Amniotic epithelial cell (primary cell): ENCODE results near the gene ETV1.
A peak's percentile ranks its signal among the peaks of the same experiment; 100 is the strongest.

Source experiments
- DNase-seq: peaks from one replicate; pipeline ENCODE4 v3.0.0-alpha.2; 2010; ENCODE audit warnings: low read depth

Gene ETV1

DNA sequence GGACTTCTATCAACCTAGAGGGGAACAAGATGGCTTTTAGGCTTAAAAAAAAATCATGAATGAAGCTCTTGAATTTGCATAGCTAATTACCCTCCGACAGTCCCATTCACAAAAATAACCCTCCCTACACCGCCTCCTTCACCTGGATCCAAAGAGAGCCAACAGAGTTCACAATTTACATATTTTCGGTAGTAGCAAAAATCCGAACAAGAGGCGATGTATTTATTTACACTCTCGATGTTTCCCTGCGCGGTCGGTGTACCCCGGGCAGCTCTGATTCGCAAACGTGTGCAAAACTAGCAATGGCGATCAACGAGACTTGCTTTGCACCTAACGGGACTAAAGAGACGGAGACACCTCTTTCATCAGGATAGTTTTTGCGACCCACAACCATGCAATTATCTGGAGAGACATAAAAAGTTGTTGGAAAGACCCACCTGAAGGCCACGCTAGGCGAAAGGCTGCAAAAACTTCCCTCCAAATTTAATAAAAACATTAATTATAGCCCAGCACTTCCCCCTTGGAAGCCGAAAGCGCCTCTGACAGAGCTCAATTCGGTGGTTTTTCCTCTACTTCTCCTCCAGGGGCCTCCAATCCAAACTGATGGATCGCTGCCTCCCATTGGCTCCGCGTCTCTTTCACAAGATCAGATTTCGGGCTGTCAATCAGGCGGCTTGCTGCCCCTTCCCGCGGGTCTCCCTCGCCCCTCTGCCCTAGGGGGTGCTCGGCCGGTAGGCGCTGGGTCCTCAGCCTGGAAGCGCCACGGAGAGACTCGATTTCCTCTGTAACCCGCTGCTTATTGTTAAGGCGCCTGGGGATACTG, at the start of gene ETV1:
Gene ETV1, minus strand, starts transcription at position 541 of the 823 bp plus-strand sequence. CDS start 614 bp downstream, outside the sequence.
- peak; percentile 63 for DNase-seq

DNA sequence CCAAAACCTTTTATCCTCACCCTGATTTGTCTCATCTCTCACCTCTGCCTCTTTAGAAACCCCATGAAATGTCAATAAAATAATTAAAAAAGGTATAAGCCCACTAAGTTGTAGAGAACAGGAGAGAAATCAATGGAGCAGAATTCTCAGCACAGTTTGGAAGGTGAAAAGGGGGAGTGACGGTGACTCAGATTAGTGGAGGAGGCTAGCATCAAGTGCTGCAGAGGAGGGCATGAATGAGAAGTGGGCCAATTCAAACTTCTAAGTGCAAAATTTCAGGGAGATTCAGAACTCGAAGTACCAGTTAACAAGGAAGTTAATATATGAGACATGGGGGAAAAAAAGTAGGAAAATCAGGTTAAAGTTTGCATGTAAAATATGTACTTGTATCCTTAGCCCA, 34.9 kb upstream of the ETV1 start:
- DNase-seq: no peak

DNA sequence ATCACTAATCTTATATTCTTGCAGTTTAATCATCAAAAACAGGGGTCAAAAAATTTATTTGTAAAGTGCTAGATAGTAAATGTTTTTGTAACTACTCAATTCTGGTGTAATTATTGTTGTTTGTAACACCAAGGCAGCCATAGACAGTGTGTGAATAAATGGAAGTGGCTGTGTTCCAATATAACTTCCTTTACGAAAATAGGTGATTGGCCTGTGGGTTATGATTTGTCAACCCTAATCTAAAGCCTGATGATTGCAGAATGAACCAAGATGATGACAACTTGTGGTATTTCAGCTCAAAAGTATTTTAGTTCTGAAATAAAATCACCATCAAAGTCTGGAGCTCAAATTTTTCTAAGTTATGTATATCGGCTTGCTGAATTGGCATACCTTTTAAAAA, 34.4 kb upstream of the ETV1 start:
- peak; percentile 51 for DNase-seq

- no peak for DNase-seq
Measured at GRCh38 chr7:14023342-14023741, 33.9 kb upstream of the ETV1 start.

- no peak for DNase-seq
Measured at GRCh38 chr7:14021069-14021468, 31.6 kb upstream of the ETV1 start.

- no peak for DNase-seq
Measured at GRCh38 chr7:14020339-14020900, 31.0 kb upstream of the ETV1 start.

- DNase-seq: peak; percentile 13
Measured at GRCh38 chr7:14018751-14019150, 29.3 kb upstream of the ETV1 start.

GRCh38 chr7:14016950-14017349, 27.5 kb upstream of the ETV1 start:
- peak; percentile 48 for DNase-seq

DNA sequence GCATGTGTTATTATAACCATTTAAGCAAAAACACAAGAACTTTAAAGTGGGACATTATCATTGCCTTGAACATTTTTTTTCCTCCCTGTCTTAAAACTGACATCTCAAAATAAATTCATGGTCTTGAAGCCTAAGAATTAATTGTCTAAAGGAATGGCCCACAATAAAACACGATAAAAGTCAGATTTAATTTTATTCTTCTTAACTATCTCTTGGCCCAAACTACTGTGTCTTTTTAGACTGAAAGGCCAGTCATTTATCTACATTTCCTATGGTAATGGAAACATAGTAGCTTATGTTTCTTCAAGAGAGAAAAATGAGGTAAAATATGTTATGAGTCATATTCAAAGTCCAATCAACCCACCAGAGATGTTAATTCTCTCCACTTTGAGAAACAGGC, 24.4 kb upstream of the ETV1 start:
- no peak for DNase-seq

GRCh38 chr7:14009453-14010418, 20.3 kb upstream of the ETV1 start:
- DNase-seq: no peak

DNA sequence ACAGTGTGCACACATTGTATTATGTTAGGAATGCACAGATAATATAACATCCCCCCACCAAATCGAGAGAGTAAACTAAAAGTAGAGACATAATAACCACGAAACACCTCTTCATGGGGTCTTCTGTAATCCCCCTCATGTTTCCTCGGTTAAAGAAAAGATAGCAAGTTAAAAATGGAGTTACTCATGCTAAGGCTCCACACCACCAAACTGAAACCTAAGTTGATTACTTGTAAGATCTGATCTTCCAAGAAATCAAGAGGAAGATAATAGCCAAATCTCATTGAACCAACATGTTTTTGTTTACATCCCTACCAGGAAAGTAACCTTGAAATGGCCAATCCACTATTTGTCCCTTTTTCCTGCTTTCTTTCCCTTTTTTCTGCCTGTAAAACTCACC, 11.7 kb upstream of the ETV1 start:
- DNase-seq: no peak

DNA sequence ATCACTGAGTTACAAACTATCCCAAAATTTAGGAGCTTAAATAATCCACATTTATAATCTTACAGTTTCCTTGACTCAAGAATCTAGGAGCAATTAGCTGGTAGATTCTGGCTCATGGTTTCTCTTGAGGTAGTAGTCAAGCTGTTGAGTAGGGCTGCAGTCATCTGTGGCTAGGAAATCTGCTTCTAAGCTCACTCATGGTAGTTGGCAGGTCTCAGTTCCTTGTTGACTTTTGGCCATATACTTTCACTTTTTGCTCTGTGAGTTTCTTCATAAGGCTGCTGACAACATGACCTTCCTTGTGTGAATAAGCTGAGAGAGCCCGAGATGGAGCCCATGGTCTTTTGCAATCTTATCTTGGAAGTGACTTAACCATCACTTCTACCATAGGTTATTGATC, 10.8 kb upstream of the ETV1 start:
- DNase-seq: no peak

- no peak for DNase-seq
Measured at GRCh38 chr7:13998866-13999265, 9.4 kb upstream of the ETV1 start.

DNA sequence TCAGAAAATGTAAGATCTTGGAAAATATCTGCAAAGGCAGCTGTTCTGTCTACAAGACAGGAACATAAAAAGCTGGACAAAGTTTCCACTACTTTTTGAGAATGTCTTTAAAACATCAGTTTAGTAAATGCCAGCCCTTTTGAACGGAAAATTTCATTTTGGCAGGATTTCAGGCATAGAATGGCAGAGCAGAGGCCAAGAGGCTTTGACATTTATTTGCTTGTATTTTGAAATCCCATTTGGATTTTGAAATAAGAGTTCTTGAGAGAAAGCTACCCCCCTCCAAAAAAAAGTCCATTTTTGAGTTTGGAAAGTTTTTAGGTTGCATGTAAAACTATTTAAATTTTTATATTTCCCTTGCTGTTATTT, 3.1 kb upstream of the ETV1 start:
- no peak for DNase-seq

GRCh38 chr7:13991791-13992595, 2.5 kb upstream of the ETV1 start:
- no peak for DNase-seq

DNA sequence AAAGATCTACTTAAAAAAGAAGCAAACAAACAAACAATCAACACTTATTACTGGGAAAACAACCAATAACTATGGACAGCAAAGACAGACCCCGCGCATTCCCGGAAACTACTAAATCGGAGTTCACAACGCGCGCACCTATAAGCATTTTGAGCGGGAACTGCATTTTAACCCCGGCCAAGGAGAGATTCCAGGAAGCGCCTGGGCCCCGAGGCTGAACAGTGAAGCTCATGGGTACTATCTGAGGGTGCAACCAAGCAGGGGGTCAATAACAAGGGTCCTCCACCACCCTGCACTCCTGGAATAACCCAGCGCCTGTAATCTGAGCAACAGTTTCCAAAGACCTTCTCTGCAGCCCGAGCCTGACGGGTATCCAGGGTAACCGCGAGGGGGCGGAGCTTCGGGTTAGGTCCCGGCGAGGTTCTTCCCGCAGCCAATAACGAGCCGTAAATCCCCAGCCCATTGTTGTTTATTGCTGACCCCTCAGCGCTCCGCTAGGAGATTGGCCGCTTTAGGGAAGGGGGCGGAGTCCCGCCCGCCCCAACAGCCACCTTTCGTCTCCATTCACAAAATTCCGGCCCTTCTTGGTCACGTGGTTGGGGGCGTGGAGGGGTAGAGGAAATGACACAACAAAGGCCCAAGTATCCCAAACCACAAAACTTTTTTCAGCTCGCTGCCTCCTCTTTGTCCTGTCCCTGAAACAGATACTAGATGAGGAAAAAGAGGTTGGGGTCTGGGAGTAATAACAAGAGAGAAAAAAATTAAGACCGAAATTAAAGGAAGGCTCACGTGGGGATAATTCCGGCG, 1.7 kb upstream of the ETV1 start:
- DNase-seq: peak; percentile 96

DNA sequence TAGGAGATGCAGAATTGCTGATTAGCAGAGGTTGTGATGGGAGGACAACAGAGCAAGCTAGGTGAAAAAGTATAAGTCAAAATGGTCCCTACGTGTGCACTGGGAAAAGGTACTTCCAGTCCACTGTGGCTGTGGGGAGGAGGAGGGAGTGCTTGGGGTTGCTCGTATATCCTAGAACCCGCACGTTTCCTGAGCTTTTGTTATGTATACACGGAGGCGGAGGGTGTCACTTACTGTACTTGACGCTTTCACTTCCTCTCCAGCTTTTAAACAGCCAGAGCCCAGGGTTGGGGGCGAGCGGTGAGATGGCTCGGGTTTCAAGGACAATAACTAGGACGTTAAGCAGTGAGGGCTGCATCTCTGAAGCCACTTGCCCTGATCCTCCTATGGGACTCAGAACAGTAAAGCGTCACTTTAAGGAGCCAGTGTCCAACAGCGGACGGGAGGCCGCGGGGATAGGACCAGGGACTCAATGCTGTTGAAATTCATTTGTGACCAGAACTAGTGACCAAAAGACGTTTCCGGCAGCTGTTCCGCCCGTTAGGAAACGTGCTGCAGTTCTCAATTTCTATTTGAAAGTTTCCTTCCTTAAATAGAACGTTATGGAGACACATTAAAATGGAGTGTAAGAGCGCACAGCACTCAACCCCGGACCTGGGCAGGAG, 985 bp upstream of the ETV1 start:
- DNase-seq: peak; percentile 21

DNA sequence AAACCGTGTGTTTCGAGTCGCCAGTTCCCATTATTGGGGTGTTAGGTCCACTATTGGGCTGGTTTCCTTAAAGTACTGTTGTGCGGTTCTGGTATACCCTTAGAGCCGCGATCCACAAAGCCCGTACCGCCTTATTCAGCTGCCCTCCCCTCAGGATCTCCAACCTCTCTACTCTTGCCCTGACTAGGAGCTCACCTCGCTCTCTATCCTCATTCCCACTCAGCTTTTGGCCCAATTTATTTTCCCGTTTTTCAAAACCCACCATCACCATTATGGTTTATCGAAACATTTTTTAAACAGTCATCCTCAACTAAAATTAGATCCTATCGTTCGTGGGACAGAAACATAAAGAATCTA, 461 bp upstream of the ETV1 start:
- DNase-seq: no peak

DNA sequence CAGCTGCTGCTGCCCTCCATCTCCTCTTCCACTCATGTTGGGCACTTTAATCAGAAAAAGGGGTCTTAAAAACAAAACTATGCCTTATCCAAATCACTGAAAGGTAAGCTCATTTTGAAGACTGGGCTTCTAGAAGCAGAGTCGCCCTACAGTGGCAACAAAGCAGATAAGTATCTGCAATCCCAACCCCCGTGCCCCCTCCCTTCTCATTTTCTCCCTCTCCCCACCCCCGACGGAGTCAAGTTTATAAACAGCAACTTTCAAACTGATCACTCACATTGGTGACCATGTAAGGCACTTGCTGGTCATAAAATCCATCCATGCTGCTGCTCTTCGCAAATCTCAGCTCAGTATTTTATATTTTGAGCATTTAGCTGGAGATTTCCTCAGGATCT, 738 bp downstream of the ETV1 start:
- DNase-seq: peak; percentile 13

GRCh38 chr7:13988065-13988464, 1.4 kb downstream of the ETV1 start:
- peak; percentile 83 for DNase-seq

DNA sequence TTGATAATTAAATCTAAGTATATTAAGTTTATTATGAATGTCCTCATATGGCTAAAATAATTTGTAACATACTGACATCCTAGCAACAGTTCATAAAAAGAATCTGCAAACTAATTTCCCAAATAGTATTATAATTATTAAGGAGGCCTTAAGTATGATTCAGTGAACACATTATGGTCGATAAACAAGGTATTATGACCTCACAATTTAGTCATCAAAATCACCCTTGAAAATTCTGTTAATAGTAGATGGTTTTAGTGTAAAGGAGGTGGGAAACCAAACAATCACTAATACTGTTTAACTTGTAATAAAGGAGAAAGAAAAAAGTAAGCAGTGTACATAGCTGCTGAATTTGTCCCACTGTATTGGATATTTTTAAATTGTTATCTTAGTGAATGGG, 2.1 kb downstream of the ETV1 start:
- DNase-seq: peak; percentile 17
